IMR-90 (cell line): ENCODE measurements around the gene AMOTL1. TPM values are rescaled to one million over a fixed set of nuclear protein-coding genes. Genes with fewer than 3 reads are reported as not detected.

ENCODE experiments used
- ATAC-seq: fragments of 200-7000 bp; cut with Tn5 transposase; 2 replicates; pipeline ENCODE4 v1.9.1; 2020; ENCODE audit warnings: low read depth, mild to moderate bottlenecking, moderate library complexity
- BruUV-seq: library from RNA; stranded (reverse); fragments of 400-500 nt; replicated peaks from 2 replicates; lab custom pipeline; 2021; lab: Mats Ljungman, UMichigan
- CTCF ChIA-PET: fragments of 300-600 bp; formaldehyde crosslinking; extraction: SDS; loops from one replicate; lab custom pipeline; 2021; ENCODE audit warnings: antibody characterized with exemption; lab: Yijun Ruan, JAX
- POLR2A ChIA-PET: fragments of 300-600 bp; sonication (Branson Sonifier 250); formaldehyde crosslinking; loops from one replicate; lab custom pipeline; 2022; ENCODE audit warnings: antibody characterized with exemption; ENCODE audit not compliant: unreplicated experiment; lab: Charles Lee
- DNase-seq: peaks from one replicate; pipeline ENCODE4 v3.0.0; 2013
- H2AFZ ChIP-seq: replicated peaks from 2 replicates; pipeline ENCODE3; 2013; ENCODE audit warnings: low read length, mild to moderate bottlenecking; ENCODE audit not compliant: poor library complexity
- H2AK5ac ChIP-seq: 2 replicates; pipeline ENCODE4 v1.6.1; 2013; ENCODE audit warnings: low read depth, low read length, inconsistent platforms
- H2AK9ac ChIP-seq: replicated peaks from 2 replicates; pipeline ENCODE3; 2013; ENCODE audit warnings: mild to moderate bottlenecking, low read depth, low read length, moderate library complexity; ENCODE audit not compliant: poor library complexity
- H2BK120ac ChIP-seq: 2 replicates; pipeline ENCODE4 v1.6.1; 2013; ENCODE audit warnings: low read depth, low read length, inconsistent platforms
- H2BK15ac ChIP-seq: 3 replicates; pipeline ENCODE4 v1.6.1; 2013; ENCODE audit warnings: low read depth, low read length, inconsistent platforms
- H2BK20ac ChIP-seq: 2 replicates; pipeline ENCODE4 v1.6.1; 2013; ENCODE audit warnings: low read depth, mild to moderate bottlenecking, inconsistent platforms, low read length, moderate library complexity
- H2BK5ac ChIP-seq: 2 replicates; pipeline ENCODE4 v1.6.1; 2013; ENCODE audit warnings: mild to moderate bottlenecking, low read depth, low read length, inconsistent platforms; ENCODE audit not compliant: poor library complexity, severe bottlenecking
- H3K14ac ChIP-seq: replicated peaks from 2 replicates; pipeline ENCODE4 v1.6.1; 2013; ENCODE audit warnings: low read depth, low read length, inconsistent platforms
- H3K18ac ChIP-seq: 2 replicates; pipeline ENCODE4 v1.6.1; 2013; ENCODE audit warnings: low read depth, low read length, control low read depth
- H3K23ac ChIP-seq: 2 replicates; pipeline ENCODE4 v1.6.1; 2013; ENCODE audit warnings: low read depth, low read length, inconsistent platforms
- H3K27ac ChIP-seq: 2 replicates; pipeline ENCODE4 v1.5.1; 2013; ENCODE audit warnings: mild to moderate bottlenecking, control low read depth, low read length; ENCODE audit not compliant: insufficient read depth
- H3K27me3 ChIP-seq: 2 replicates; pipeline ENCODE4 v1.6.1; 2013; ENCODE audit warnings: low read length; ENCODE audit not compliant: control insufficient read depth, insufficient read depth
- H3K36me3 ChIP-seq: 2 replicates; pipeline ENCODE4 v1.6.1; 2013; ENCODE audit warnings: low read length, mixed read lengths; ENCODE audit not compliant: control insufficient read depth, insufficient read depth
- H3K4ac ChIP-seq: 2 replicates; pipeline ENCODE4 v1.6.1; 2013; ENCODE audit warnings: low read depth, low read length, inconsistent platforms
- H3K4me1 ChIP-seq: 2 replicates; pipeline ENCODE4 v1.6.1; 2013; ENCODE audit warnings: low read length, mixed read lengths; ENCODE audit not compliant: control insufficient read depth, insufficient read depth
- H3K4me2 ChIP-seq: 2 replicates; pipeline ENCODE4 v1.6.1; 2013; ENCODE audit warnings: low read depth, mild to moderate bottlenecking, control low read depth, low read length, moderate library complexity
- H3K4me3 ChIP-seq: 2 replicates; pipeline ENCODE4 v1.5.1; 2013; ENCODE audit warnings: low read depth, mild to moderate bottlenecking, control low read depth, low read length, moderate library complexity; ENCODE audit not compliant: insufficient read depth
- H3K56ac ChIP-seq: 2 replicates; pipeline ENCODE4 v1.6.1; 2013; ENCODE audit warnings: low read length, inconsistent platforms; ENCODE audit not compliant: insufficient read depth; ENCODE audit errors: extremely low read depth
- H3K79me1 ChIP-seq, 2 experiments: 2 replicates each; pipeline ENCODE4 v1.6.1; 2013; ENCODE audit warnings: low read length in 2 of 2, inconsistent platforms in 1 of 2, low read depth in 1 of 2
- H3K9ac ChIP-seq: 2 replicates; pipeline ENCODE4 v1.6.1; 2013; ENCODE audit warnings: low read depth, low read length, control low read depth
- H3K9me1 ChIP-seq: 2 replicates; pipeline ENCODE4 v1.6.1; 2013; ENCODE audit warnings: low read length, inconsistent platforms; ENCODE audit not compliant: insufficient read depth
- H3K9me3 ChIP-seq: 2 replicates; pipeline ENCODE4 v1.6.1; 2013; ENCODE audit warnings: low read length; ENCODE audit not compliant: control insufficient read depth, insufficient read depth
- H4K20me1 ChIP-seq: 2 replicates; pipeline ENCODE4 v1.6.1; 2013; ENCODE audit warnings: low read length, inconsistent platforms; ENCODE audit not compliant: insufficient read depth
- H4K5ac ChIP-seq: 2 replicates; pipeline ENCODE4 v1.6.1; 2013; ENCODE audit warnings: mild to moderate bottlenecking, low read depth, low read length, control low read depth
- H4K8ac ChIP-seq, 2 experiments: 2 replicates each; pipeline ENCODE4 v1.6.1; 2013; ENCODE audit warnings: low read depth in 2 of 2, low read length in 2 of 2, control low read depth in 1 of 2, inconsistent platforms in 1 of 2
- H4K91ac ChIP-seq: 2 replicates; pipeline ENCODE4 v1.6.1; 2013; ENCODE audit warnings: low read depth, low read length, inconsistent platforms; ENCODE audit not compliant: insufficient read depth
- BHLHE40 ChIP-seq: fragments of 150-350 bp; IDR thresholded peaks from 2 replicates; pipeline ENCODE4 v1.6.1; 2016; ENCODE audit warnings: mild to moderate bottlenecking, low read depth, low read length
- CEBPB ChIP-seq: IDR thresholded peaks from 2 replicates; pipeline ENCODE4 v1.6.1; 2012; ENCODE audit warnings: low read depth, low read length, improper control_type of control experiment
- ELK1 ChIP-seq: fragments of 150-350 bp; IDR thresholded peaks from 2 replicates; pipeline ENCODE4 v1.6.1; 2016; ENCODE audit warnings: low read depth, mild to moderate bottlenecking, low read length, moderate library complexity, borderline replicate concordance
- MAFK ChIP-seq: IDR thresholded peaks from 2 replicates; pipeline ENCODE4 v1.6.1; 2012; ENCODE audit warnings: low read depth, low read length, improper control_type of control experiment
- MXI1 ChIP-seq: IDR thresholded peaks from 2 replicates; pipeline ENCODE4 v1.6.1; 2012; ENCODE audit warnings: low read depth, mild to moderate bottlenecking, low read length, moderate library complexity, borderline replicate concordance
- POLR2A ChIP-seq: IDR thresholded peaks from 2 replicates; pipeline ENCODE4 v1.6.1; 2012; ENCODE audit warnings: mild to moderate bottlenecking, low read depth, low read length
- RAD21 ChIP-seq: IDR thresholded peaks from 2 replicates; pipeline ENCODE4 v1.6.1; 2012; ENCODE audit warnings: low read length, improper control_type of control experiment
- RCOR1 ChIP-seq: IDR thresholded peaks from 2 replicates; pipeline ENCODE4 v1.6.1; 2012; ENCODE audit warnings: mild to moderate bottlenecking, low read length, improper control_type of control experiment; ENCODE audit not compliant: insufficient replicate concordance
- SMC3 ChIP-seq: fragments of 150-350 bp; IDR thresholded peaks from 2 replicates; pipeline ENCODE4 v1.6.1; 2016; ENCODE audit warnings: low read depth, mild to moderate bottlenecking, antibody characterized with exemption, low read length, moderate library complexity
- USF2 ChIP-seq: fragments of 150-350 bp; IDR thresholded peaks from 2 replicates; pipeline ENCODE4 v1.6.1; 2017; ENCODE audit warnings: mild to moderate bottlenecking, antibody characterized with exemption, low read length, low read depth
- dilution Hi-C: fragments of 300-500 bp; cut with HindIII; formaldehyde crosslinking; loops from one replicate; pipeline ENCODE4 v1.14.3; 2018; ENCODE audit warnings: low sequenced_read_pairs; ENCODE audit not compliant: unreplicated experiment
- in situ Hi-C: fragments of 300-500 bp; cut with MboI; formaldehyde crosslinking; loops from 3 replicates; pipeline ENCODE4 v1.14.3; 2019; ENCODE audit warnings: low sequenced_read_pairs, inconsistent platforms, mixed read lengths
- intact Hi-C: fragments of 100-400 bp; cut with micrococcal nuclease; formaldehyde crosslinking; loops from 2 replicates; pipeline ENCODE4 v1.10.0; 2022
- polyA plus RNA-seq, 3 experiments: library from polyadenylated mRNA; depleted of rRNA; stranded (reverse); fragments of >200 nt; gene quantifications; 2 replicates each; pipeline ENCODE4 v1.2.3, GENCODE V29; 2012; ENCODE audit warnings: low replicate concordance in 1 of 3
- total RNA-seq: library from RNA; depleted of rRNA; stranded (reverse); fragments of >200 nt; gene quantifications from 2 replicates; pipeline ENCODE4 v1.2.3, GENCODE V29; 2012
- TF ChIP-seq, protein P1 (sequence below): conservative IDR thresholded peaks from 2 replicates; pipeline ENCODE4 v1.5.1; 2012; ENCODE audit warnings: mild to moderate bottlenecking, low read depth, low read length, improper control_type of control experiment

Gene AMOTL1
- total and polyA plus RNA-seq, 2 of the 4 experiments (the other 2 are of a cell fraction), result 18.6 to 49.5 TPM

DNA sequence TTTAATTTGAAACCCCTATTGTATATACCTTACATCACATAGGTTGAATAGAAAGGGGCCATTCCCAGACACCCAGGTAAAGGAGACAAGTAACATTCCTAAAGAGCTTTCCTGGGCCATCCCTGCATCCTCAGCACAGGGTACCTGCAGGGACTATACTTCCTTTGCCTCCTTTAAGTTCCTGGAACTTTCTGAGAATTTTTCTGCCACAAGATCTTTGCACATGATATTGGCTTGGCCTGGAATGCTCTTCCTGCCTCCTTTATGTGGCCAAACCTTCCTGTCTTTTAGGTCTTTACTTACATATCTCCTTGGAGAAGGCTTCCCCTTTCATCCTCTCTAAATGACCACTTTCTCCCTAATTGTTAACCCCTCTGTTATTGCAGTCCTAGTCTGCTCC, 7.9 kb upstream of the AMOTL1 start:
- in situ Hi-C loops (loop anchor here (25.0 kb wide), 1 partner anchor 623 kb away; the partner anchor contains the start of gene PANX1), dilution Hi-C loops (no loop called here), intact Hi-C loops (no loop called here)
- CTCF ChIA-PET, result no interaction called here
- no peak overlapping the region for H4K8ac ChIP-seq
- H3K4me1 ChIP-seq, result no peaks in the 10 kb centered on the region
- no peak for ATAC-seq
- no peak overlapping the region for H3K4me2 ChIP-seq
- no peak overlapping the region for H3K4me3 ChIP-seq
- no peak overlapping the region for H3K14ac ChIP-seq
- no peak overlapping the region for H3K18ac ChIP-seq
- no peaks in the 10 kb centered on the region for H3K27me3 ChIP-seq
- no peak overlapping the region for H2BK5ac ChIP-seq
- no peak overlapping the region for H3K9ac ChIP-seq
- no peak overlapping the region for H2AK5ac ChIP-seq
- H3K36me3 ChIP-seq, result no peaks in the 10 kb centered on the region
- H2BK120ac ChIP-seq, result no peak overlapping the region
- BruUV-seq, result no TSS peak
- no peak overlapping the region for H3K4ac ChIP-seq
- no peaks in the 10 kb centered on the region for H3K9me1 ChIP-seq
- TF ChIP-seq MAFK (no peak), RCOR1 (no peak), POLR2A (no peak), CEBPB (no peak), RAD21 (no peak), BHLHE40 (no peak), USF2 (no peak), SMC3 (no peak), MXI1 (no peak), ELK1 (no peak)
- TF ChIP-seq, protein P1, sequence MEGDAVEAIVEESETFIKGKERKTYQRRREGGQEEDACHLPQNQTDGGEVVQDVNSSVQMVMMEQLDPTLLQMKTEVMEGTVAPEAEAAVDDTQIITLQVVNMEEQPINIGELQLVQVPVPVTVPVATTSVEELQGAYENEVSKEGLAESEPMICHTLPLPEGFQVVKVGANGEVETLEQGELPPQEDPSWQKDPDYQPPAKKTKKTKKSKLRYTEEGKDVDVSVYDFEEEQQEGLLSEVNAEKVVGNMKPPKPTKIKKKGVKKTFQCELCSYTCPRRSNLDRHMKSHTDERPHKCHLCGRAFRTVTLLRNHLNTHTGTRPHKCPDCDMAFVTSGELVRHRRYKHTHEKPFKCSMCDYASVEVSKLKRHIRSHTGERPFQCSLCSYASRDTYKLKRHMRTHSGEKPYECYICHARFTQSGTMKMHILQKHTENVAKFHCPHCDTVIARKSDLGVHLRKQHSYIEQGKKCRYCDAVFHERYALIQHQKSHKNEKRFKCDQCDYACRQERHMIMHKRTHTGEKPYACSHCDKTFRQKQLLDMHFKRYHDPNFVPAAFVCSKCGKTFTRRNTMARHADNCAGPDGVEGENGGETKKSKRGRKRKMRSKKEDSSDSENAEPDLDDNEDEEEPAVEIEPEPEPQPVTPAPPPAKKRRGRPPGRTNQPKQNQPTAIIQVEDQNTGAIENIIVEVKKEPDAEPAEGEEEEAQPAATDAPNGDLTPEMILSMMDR, result no peak
- H2AK9ac ChIP-seq, result no peak overlapping the region
- no peak overlapping the region for H4K5ac ChIP-seq
- H3K23ac ChIP-seq, result no peak overlapping the region
- H3K9me3 ChIP-seq, result no peaks in the 10 kb centered on the region
- no peak overlapping the region for H4K91ac ChIP-seq
- no peak overlapping the region for H2AFZ ChIP-seq
- POLR2A ChIA-PET, result no interaction called here
- H3K27ac ChIP-seq, result no peak overlapping the region
- no peak overlapping the region for H2BK20ac ChIP-seq
- no peaks in the 10 kb centered on the region for H4K20me1 ChIP-seq
- no peak for DNase-seq
- H2BK15ac ChIP-seq, result no peak overlapping the region
- no peaks in the 10 kb centered on the region for H3K79me1 ChIP-seq
- no peak overlapping the region for H3K56ac ChIP-seq
